ENCODE measurements around the gene CUEDC1. TPM values are rescaled to one million over a fixed set of nuclear protein-coding genes. Genes with fewer than 3 reads are reported as not detected.

The CUEDC1 gene
- total and polyA plus RNA-seq, 2 donors (not counting 1 experiment from before 2014, with no cell fraction given) = 0.57 TPM; not detected in 1

DNA sequence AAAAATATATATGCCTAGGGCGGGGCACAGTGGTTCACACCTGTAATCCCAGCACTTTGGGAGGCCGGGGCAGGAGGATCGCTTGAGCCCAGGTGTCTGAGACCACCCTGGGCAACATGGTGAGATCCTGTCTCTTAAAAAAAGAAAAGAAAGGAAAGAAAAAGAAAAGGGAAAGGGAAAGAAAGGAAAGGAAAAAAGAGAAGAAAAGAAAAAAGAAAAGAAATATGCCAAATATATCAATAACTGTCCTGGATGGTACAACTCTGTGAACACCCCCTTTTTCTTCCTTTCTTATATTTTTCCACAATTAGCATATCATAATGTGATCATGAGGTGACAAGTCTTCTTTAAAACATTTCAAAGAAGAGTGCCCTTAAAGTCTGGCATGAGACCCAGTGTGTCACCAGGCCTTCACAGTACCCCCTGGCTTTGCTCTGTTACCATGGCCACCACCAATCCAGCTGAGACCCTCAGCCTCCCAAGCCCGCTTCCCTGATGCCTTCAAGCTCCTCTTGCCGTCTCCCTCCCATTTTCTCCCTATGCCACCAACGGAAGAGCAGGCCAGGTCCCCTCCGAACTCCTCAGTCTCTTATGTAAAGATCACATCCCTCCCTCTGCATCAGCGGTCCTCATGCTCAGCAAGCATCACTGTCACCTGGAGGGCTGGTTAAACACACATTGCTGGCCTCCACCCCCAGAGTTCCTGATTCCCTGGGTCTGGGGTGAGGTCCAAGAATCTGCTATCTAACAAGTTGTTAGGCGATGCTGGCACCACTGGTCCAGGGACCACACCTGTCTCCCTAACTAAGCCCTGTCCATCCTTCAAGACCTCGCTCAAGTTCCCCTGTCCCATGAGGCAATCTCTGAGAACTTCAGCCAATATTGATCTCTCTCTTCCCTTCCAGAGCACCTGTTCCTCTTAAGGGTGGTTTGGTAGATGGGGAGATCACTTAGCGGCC lies 44.5 kb downstream of the CUEDC1 start:
- Mint-ChIP-seq H3K4me3 (no peak overlapping the region), H3K9me3 (ENCODE audit: insufficient read depth) (no peaks in the 10 kb centered on the region), H3K4me1 (no peaks in the 10 kb centered on the region), H3K27me3 (peaks cover 52% of the 10 kb centered on the region), H3K27ac (no peak overlapping the region)
- intact Hi-C loops (cut with micrococcal nuclease) = no loop called here
- no peak for DNase-seq
- Histone ChIP-seq H3K9me3 (ENCODE audit: control extremely low read depth in 1 of 3, control insufficient read depth in 2 of 3, insufficient read depth in 1 of 3, low read length in 2 of 3) (no peaks in the 10 kb centered on the region), H3K4me3 (ENCODE audit: control extremely low read depth in 1 of 5, extremely low read depth in 1 of 5, insufficient read depth in 1 of 5, low read depth in 2 of 5, low read length in 4 of 5) (no peak overlapping the region), H3K36me3 (replicated peaks in 1 of 2; ENCODE audit: control extremely low read depth in 1 of 2, control insufficient read depth in 1 of 2, extremely low read depth in 1 of 2, insufficient read depth in 2 of 2, low read length in 1 of 2) (no peaks in the 10 kb centered on the region), H4K20me1 (ENCODE audit: control insufficient read depth, insufficient read depth, low read length, poor library complexity, severe bottlenecking) (no peaks in the 10 kb centered on the region), H3K4me1 (ENCODE audit: control insufficient read depth in 2 of 2, insufficient read depth in 2 of 2, low read length in 2 of 2) (peaks cover under 1 to 1% of the 10 kb centered on the region in 2 donors), H3K27ac (ENCODE audit: low read length in 2 of 2) (no peak overlapping the region), H3K27me3 (replicated peaks in 1 of 4; ENCODE audit: control extremely low read depth in 1 of 4, control insufficient read depth in 3 of 4, insufficient read depth in 4 of 4, low read length in 3 of 4) (peaks cover 0 to 26% (median 13%) of the 10 kb centered on the region in 4 experiments), H3K9ac (ENCODE audit: low read length) (no peak overlapping the region), H2AFZ (ENCODE audit: insufficient read depth, low read depth, low read length, poor library complexity, severe bottlenecking) (no peak overlapping the region), H3K79me2 (ENCODE audit: control insufficient read depth, insufficient read depth, low read length) (no peaks in the 10 kb centered on the region), H3K4me2 (replicated peaks; ENCODE audit: low read depth, low read length, poor library complexity, severe bottlenecking) (no peak overlapping the region)
- ChIA-PET CTCF (no interaction called here), POLR2A (no interaction called here)
- TF ChIP-seq, protein P1, sequence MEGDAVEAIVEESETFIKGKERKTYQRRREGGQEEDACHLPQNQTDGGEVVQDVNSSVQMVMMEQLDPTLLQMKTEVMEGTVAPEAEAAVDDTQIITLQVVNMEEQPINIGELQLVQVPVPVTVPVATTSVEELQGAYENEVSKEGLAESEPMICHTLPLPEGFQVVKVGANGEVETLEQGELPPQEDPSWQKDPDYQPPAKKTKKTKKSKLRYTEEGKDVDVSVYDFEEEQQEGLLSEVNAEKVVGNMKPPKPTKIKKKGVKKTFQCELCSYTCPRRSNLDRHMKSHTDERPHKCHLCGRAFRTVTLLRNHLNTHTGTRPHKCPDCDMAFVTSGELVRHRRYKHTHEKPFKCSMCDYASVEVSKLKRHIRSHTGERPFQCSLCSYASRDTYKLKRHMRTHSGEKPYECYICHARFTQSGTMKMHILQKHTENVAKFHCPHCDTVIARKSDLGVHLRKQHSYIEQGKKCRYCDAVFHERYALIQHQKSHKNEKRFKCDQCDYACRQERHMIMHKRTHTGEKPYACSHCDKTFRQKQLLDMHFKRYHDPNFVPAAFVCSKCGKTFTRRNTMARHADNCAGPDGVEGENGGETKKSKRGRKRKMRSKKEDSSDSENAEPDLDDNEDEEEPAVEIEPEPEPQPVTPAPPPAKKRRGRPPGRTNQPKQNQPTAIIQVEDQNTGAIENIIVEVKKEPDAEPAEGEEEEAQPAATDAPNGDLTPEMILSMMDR (IDR thresholded peaks at IDR 0.05) = no peak
- no peak for TF ChIP-seq EZH2 (IDR thresholded peaks at IDR 0.05; ENCODE audit: borderline replicate concordance, insufficient read depth, low read depth, low read length, poor library complexity, severe bottlenecking)
- WGBS (ENCODE audit: insufficient coverage) = 96% methylated on average over 6 of the region's 11 CpGs
- no peak for ATAC-seq (ENCODE audit: low read depth)

DNA sequence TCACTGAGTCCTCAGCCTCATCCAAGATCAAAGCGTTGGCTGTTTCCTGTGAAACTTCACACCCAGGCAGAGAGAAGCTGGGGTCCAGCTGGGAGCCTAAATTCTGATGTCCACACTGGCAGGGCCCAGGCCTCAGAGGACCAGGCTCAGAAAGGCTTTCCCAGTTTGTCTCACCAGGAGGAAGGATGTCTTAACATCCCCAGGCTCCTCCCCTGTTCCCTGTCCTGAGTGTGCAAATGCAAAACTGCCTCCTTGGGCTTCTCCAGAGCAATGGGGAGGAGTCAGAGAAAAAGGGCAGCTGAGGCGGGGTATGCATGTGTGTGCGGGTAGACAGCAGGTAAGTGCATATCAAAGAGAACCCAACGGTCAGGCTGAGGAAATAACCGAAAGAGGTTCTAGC lies 45.7 kb downstream of the CUEDC1 start:
- Mint-ChIP-seq H3K27me3 (peaks cover 51% of the 10 kb centered on the region), H3K9me3 (ENCODE audit: insufficient read depth) (no peaks in the 10 kb centered on the region), H3K4me1 (peaks cover 6% of the 10 kb centered on the region), H3K4me3 (no peak overlapping the region), H3K27ac (no peak overlapping the region)
- DNase-seq (no peak), ATAC-seq (ENCODE audit: low read depth) (no peak)
- no peak overlapping the region for H3K27ac ChIP-seq (ENCODE audit: low read length in 2 of 2)
- ChIA-PET CTCF (no interaction called here), POLR2A (no interaction called here)
- no peak for TF ChIP-seq EZH2 (IDR thresholded peaks at IDR 0.05; ENCODE audit: borderline replicate concordance, insufficient read depth, low read depth, low read length, poor library complexity, severe bottlenecking)
- TF ChIP-seq, protein P1 (IDR thresholded peaks at IDR 0.05) = no peak
- no peaks in the 10 kb centered on the region for H3K9me3 ChIP-seq (ENCODE audit: control extremely low read depth in 1 of 3, control insufficient read depth in 2 of 3, insufficient read depth in 1 of 3, low read length in 2 of 3)
- H3K27me3 ChIP-seq (replicated peaks in 1 of 4; ENCODE audit: control extremely low read depth in 1 of 4, control insufficient read depth in 3 of 4, insufficient read depth in 4 of 4, low read length in 3 of 4) = peaks cover 0 to 29% (median 14%) of the 10 kb centered on the region in 4 experiments
- WGBS (ENCODE audit: insufficient coverage) = 89% methylated on average over 5 of the region's 5 CpGs
- no peak overlapping the region for H3K4me2 ChIP-seq (replicated peaks; ENCODE audit: low read depth, low read length, poor library complexity, severe bottlenecking)
- no peaks in the 10 kb centered on the region for H3K79me2 ChIP-seq (ENCODE audit: control insufficient read depth, insufficient read depth, low read length)
- no peaks in the 10 kb centered on the region for H3K36me3 ChIP-seq (replicated peaks in 1 of 2; ENCODE audit: control extremely low read depth in 1 of 2, control insufficient read depth in 1 of 2, extremely low read depth in 1 of 2, insufficient read depth in 2 of 2, low read length in 1 of 2)
- H3K9ac ChIP-seq (ENCODE audit: low read length) = no peak overlapping the region
- peaks cover 12 to 13% of the 10 kb centered on the region in 2 donors for H3K4me1 ChIP-seq (ENCODE audit: control insufficient read depth in 2 of 2, insufficient read depth in 2 of 2, low read length in 2 of 2)
- no peak overlapping the region for H2AFZ ChIP-seq (ENCODE audit: insufficient read depth, low read depth, low read length, poor library complexity, severe bottlenecking)
- intact Hi-C loops (cut with micrococcal nuclease) = no loop called here
- no peaks in the 10 kb centered on the region for H4K20me1 ChIP-seq (ENCODE audit: control insufficient read depth, insufficient read depth, low read length, poor library complexity, severe bottlenecking)
- H3K4me3 ChIP-seq (ENCODE audit: control extremely low read depth in 1 of 5, extremely low read depth in 1 of 5, insufficient read depth in 1 of 5, low read depth in 2 of 5, low read length in 4 of 5) = no peak overlapping the region

Measured in B cell (primary cell).